Right lobe of liver (tissue), 6 donors: ENCODE data around the gene FOXN1. TPM values are rescaled to one million over a fixed set of nuclear protein-coding genes. Genes with fewer than 3 reads are reported as not detected.

Experiments used
- ATAC-seq, 4 donors: fragments of 200-7000 bp; cut with Tn5 transposase; one replicate each; pipeline ENCODE4 v1.9.1; 2020; ENCODE audit warnings: mild to moderate bottlenecking in 4 of 4, moderate library complexity in 4 of 4
- DNase-seq, 3 donors: peaks; one replicate each; pipeline ENCODE4 v3.0.0-alpha.2; 2020
- H3K27ac ChIP-seq, 3 donors: fragments of 200-600 bp; one replicate each; pipeline ENCODE4 v1.8.0; 2022
- H3K27me3 ChIP-seq, 2 donors: fragments of 200-600 bp; one replicate each; pipeline ENCODE4 v1.8.0; 2022
- H3K36me3 ChIP-seq, 4 donors: fragments of 200-600 bp; sonication (generic) in 1 of 4; one replicate each; pipeline versions ENCODE4 v1.5.1 to v1.8.0; 2017 to 2022; ENCODE audit warnings: control low read depth in 1 of 4
- H3K4me1 ChIP-seq, 4 donors: fragments of 200-600 bp; sonication (generic) in 1 of 4; one replicate each; pipeline versions ENCODE4 v1.5.1 to v1.8.0; 2017 to 2022; ENCODE audit warnings: control low read depth in 1 of 4
- H3K4me3 ChIP-seq, 3 donors: fragments of 200-600 bp; one replicate each; pipeline ENCODE4 v1.8.0; 2022
- H3K9me3 ChIP-seq, 4 donors: fragments of 200-600 bp; sonication (generic) in 1 of 4; one replicate each; pipeline versions ENCODE4 v1.5.1 to v1.8.0; 2017 to 2022; ENCODE audit warnings: control low read depth in 1 of 4
- CTCF ChIP-seq, 4 donors: fragments of 200-600 bp in 3 of 4; fragments of 450-650 bp in 1 of 4; IDR thresholded peaks; one replicate each; pipeline versions ENCODE4 v1.5.1 to v1.8.0; 2016 to 2022; ENCODE audit warnings: antibody characterized with exemption in 4 of 4, mild to moderate bottlenecking in 2 of 4
- POLR2A ChIP-seq: fragments of 450-650 bp; IDR thresholded peaks from one replicate; pipeline ENCODE4 v1.6.1; 2017; ENCODE audit warnings: antibody characterized with exemption, mild to moderate bottlenecking
- WGBS: methylation state at CpG from one replicate; pipeline ENCODE4 v1.1.6; 2018; ENCODE audit warnings: low coverage, low lambda C conversion rate; ENCODE audit not compliant: insufficient coverage; ENCODE audit errors: missing lambda C conversion rate; 5-methylcytosine and 5-hydroxymethylcytosine counted together
- intact Hi-C, 2 donors: fragments of 100-400 bp; cut with DNase I; formaldehyde crosslinking; loops; one replicate each; pipeline versions ENCODE4 v1.11.2 to v1.14.1; 2022
- total RNA-seq, 6 experiments: library from RNA; depleted of rRNA in 2 of 6; stranded (reverse); fragments of >200 nt in 2 of 6; fragmentation: NEBNext Ultra II Directional in 3 of 6; extraction: Animal tissue kit (Norgen Biotek cat#: 25700) in 3 of 6; gene quantifications; one replicate each; pipeline versions ENCODE4 v1.1.0 to v1.2.4, GENCODE V29; 2016 to 2023
- donor health status: DM: no; HTN: yes; CAD: no.
- donor health status: DM: no; HTN: no; CAD: no.
- donor health status: DM: no; HTN: no; CAD: no.
- donor health status: DM: no; HTN: yes; CAD: no.
- donor health status: DM: no; HTN: yes; CAD: no.

FOXN1 gene
- total RNA-seq, 6 experiments from 2014 or later: not detected

GRCh38 chr17:28526381-28526780 lies 20.2 kb downstream of the FOXN1 start:
- DNase-seq: no peak
- intact Hi-C loops: no loop called here
- H3K9me3 ChIP-seq: no peaks in the 10 kb centered on the region
- ATAC-seq: no peak
- TF ChIP-seq CTCF (IDR thresholded peaks at IDR 0.05) (no peak), POLR2A (no peak)
- 72% methylated on average over 2 of the region's 8 CpGs for WGBS
- no peaks in the 10 kb centered on the region for H3K36me3 ChIP-seq
- H3K27ac ChIP-seq: no peak overlapping the region
- no peaks in the 10 kb centered on the region for H3K4me1 ChIP-seq
- H3K4me3 ChIP-seq: no peak overlapping the region
- no peaks in the 10 kb centered on the region for H3K27me3 ChIP-seq

- intact Hi-C loops: no loop called here
- no peaks in the 10 kb centered on the region for H3K4me1 ChIP-seq
- H3K4me3 ChIP-seq: no peak overlapping the region
- ATAC-seq: no peak
- DNase-seq: no peak
- TF ChIP-seq CTCF (IDR thresholded peaks at IDR 0.05) (no peak), POLR2A (no peak)
- no peaks in the 10 kb centered on the region for H3K36me3 ChIP-seq
- no peaks in the 10 kb centered on the region for H3K27me3 ChIP-seq
- 83% methylated on average over 2 of the region's 2 CpGs for WGBS
- no peaks in the 10 kb centered on the region for H3K9me3 ChIP-seq
- H3K27ac ChIP-seq: no peak overlapping the region
These were observed 21.1 kb downstream of the FOXN1 start for GRCh38 chr17:28527181-28527681.

GRCh38 chr17:28527859-28528258 lies 21.7 kb downstream of the FOXN1 start:
- TF ChIP-seq CTCF (IDR thresholded peaks at IDR 0.05): no peak
- TF ChIP-seq POLR2A: no peak
- ATAC-seq (no peak), DNase-seq (no peak)
- no peak overlapping the region for H3K4me3 ChIP-seq
- intact Hi-C loops: no loop called here
- H3K27ac ChIP-seq: no peak overlapping the region
- H3K9me3 ChIP-seq: no peaks in the 10 kb centered on the region
- no peaks in the 10 kb centered on the region for H3K4me1 ChIP-seq
- H3K27me3 ChIP-seq: no peaks in the 10 kb centered on the region
- WGBS: 86% methylated on average over 1 of the region's 2 CpGs
- no peaks in the 10 kb centered on the region for H3K36me3 ChIP-seq

- Histone ChIP-seq H3K9me3 (no peaks in the 10 kb centered on the region), H3K36me3 (no peaks in the 10 kb centered on the region), H3K4me1 (no peaks in the 10 kb centered on the region), H3K27ac (no peak overlapping the region), H3K4me3 (no peak overlapping the region), H3K27me3 (no peaks in the 10 kb centered on the region)
- ATAC-seq (no peak), DNase-seq (no peak)
- intact Hi-C loops: no loop called here
- no peak for TF ChIP-seq CTCF (IDR thresholded peaks at IDR 0.05)
- no peak for TF ChIP-seq POLR2A
- 93% methylated on average over 5 of the region's 9 CpGs for WGBS
These were observed 22.3 kb downstream of the FOXN1 start for GRCh38 chr17:28528327-28529012.
